Right atrium auricular region (tissue), 2 donors: ENCODE measurements around the gene PPP6R1. TPM values are rescaled to one million over a fixed set of nuclear protein-coding genes. Genes with fewer than 3 reads are reported as not detected.

Source experiments
- DNase-seq: peaks from one replicate; pipeline ENCODE4 v3.0.0-alpha.2; 2019; ENCODE audit warnings: low spot score
- H3K27ac ChIP-seq, 2 donors: fragments of 200-600 bp; sonication (generic); 1 replicate in 1 of 2; 2 replicates in 1 of 2; pipeline ENCODE4 v1.5.1; 2016 to 2019
- H3K27me3 ChIP-seq, 2 donors: fragments of 200-600 bp; sonication (generic); one replicate each; pipeline versions ENCODE4 v1.5.1 to v1.6.0; 2017 to 2019
- H3K36me3 ChIP-seq: fragments of 200-600 bp; sonication (generic); one replicate; pipeline ENCODE4 v1.5.1; 2016
- H3K4me1 ChIP-seq, 2 donors: fragments of 200-600 bp; sonication (generic); one replicate each; pipeline versions ENCODE4 v1.5.1 to v1.6.0; 2017 to 2019
- H3K4me3 ChIP-seq, 2 donors: fragments of 200-600 bp; sonication (generic); 1 replicate in 1 of 2; 2 replicates in 1 of 2; pipeline ENCODE4 v1.5.1; 2017 to 2019; ENCODE audit warnings: mild to moderate bottlenecking in 1 of 2, moderate library complexity in 1 of 2
- H3K9me3 ChIP-seq, 2 donors: fragments of 200-600 bp; sonication (generic); one replicate each; pipeline ENCODE4 v1.5.1; 2019
- total RNA-seq, 2 donors: library from RNA; depleted of rRNA; stranded (reverse); fragments of >200 nt; gene quantifications; one replicate each; pipeline ENCODE4 v1.1.0, GENCODE V29; 2016
- TF ChIP-seq, protein P1 (sequence below), 2 donors: fragments of 200-600 bp; sonication (generic); IDR thresholded peaks; one replicate each; pipeline ENCODE4 v1.5.1; 2019; ENCODE audit warnings: antibody characterized with exemption in 2 of 2

The PPP6R1 gene
- total RNA-seq, 2 donors from 2014 or later: 28.7 to 35.5 TPM

DNA sequence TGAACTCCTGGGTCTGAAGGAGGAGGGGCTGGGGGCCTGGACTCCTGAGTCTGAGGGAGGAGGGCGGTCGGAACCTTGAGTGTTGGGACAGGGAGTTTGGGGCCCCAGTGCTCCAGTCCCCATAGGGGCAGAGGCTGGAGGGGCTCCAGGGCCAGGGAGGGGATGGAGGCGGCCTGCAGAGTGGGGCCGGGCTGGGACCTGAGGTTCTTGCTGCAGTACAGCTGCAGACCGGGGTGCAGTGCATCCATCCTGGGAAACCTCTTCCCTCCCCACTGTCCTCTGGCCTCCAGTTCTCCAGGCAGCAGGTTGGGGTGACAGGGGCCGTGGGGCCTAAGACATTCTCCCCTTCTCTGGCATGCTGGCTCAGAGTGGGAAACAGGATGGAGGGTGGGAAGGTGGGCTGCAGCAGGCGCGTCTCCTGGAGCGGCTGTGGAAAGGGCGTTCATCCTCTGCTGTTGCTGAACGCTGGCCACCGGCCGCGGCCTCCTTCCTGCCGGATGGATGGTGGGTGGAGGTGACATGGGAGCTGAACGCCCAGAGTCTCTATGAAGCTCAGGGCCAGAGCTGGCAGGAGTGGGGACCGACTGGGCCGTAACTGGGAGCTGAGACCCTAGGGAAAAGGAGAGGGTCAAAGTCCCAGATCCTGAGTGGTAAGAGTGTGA lies 26.5 kb upstream of the PPP6R1 start:
- Histone ChIP-seq H3K27ac (peak overlapping the region; percentile 1 to 80), H3K4me3 (peak overlapping the region in 1 of 2 donors; percentile 15), H3K9me3 (no peaks in the 10 kb centered on the region), H3K27me3 (no peaks in the 10 kb centered on the region), H3K4me1 (peaks cover 0 to 30% of the 10 kb centered on the region in 2 donors), H3K36me3 (no peaks in the 10 kb centered on the region)
- no peak for DNase-seq
- TF ChIP-seq, protein P1, sequence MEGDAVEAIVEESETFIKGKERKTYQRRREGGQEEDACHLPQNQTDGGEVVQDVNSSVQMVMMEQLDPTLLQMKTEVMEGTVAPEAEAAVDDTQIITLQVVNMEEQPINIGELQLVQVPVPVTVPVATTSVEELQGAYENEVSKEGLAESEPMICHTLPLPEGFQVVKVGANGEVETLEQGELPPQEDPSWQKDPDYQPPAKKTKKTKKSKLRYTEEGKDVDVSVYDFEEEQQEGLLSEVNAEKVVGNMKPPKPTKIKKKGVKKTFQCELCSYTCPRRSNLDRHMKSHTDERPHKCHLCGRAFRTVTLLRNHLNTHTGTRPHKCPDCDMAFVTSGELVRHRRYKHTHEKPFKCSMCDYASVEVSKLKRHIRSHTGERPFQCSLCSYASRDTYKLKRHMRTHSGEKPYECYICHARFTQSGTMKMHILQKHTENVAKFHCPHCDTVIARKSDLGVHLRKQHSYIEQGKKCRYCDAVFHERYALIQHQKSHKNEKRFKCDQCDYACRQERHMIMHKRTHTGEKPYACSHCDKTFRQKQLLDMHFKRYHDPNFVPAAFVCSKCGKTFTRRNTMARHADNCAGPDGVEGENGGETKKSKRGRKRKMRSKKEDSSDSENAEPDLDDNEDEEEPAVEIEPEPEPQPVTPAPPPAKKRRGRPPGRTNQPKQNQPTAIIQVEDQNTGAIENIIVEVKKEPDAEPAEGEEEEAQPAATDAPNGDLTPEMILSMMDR (IDR thresholded peaks at IDR 0.05): no peak

DNA sequence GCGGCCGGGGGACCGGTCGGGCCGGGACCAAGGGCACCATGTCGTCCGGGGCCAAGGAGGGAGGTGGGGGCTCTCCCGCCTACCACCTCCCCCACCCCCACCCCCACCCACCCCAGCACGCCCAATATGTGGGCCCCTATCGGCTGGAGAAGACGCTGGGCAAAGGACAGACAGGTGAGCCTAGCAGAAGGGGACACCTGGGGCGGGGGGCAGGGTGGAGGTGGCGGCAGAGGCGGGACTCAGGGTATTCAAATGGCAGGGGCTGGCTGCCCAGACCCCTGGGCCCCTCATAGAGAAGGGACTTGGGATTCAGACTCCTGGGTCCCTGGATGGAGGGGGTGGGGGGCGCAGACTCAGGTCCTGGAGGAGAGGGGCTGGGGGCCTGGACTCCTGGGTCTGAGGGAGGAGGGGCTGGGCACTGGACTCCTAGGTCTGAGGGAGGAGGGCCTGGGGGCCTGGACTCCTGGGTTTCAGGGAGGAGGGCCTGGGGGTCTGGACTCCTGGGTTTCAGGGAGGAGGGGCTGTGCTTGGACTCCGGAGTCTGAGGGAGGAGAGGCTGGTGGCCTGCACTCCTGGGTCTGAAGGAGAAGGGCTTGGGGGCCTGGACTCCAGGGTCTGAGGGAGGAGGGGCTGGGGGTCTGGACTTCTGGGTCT lies 25.7 kb upstream of the PPP6R1 start:
- Histone ChIP-seq H3K4me3 (peak overlapping the region; percentile 62 to 77), H3K36me3 (no peaks in the 10 kb centered on the region), H3K9me3 (no peaks in the 10 kb centered on the region), H3K27me3 (no peaks in the 10 kb centered on the region), H3K4me1 (peaks cover 0 to 33% of the 10 kb centered on the region in 2 donors), H3K27ac (peak overlapping the region; percentile 80 to 88)
- TF ChIP-seq, protein P1 (IDR thresholded peaks at IDR 0.05): no peak
- no peak for DNase-seq

DNA sequence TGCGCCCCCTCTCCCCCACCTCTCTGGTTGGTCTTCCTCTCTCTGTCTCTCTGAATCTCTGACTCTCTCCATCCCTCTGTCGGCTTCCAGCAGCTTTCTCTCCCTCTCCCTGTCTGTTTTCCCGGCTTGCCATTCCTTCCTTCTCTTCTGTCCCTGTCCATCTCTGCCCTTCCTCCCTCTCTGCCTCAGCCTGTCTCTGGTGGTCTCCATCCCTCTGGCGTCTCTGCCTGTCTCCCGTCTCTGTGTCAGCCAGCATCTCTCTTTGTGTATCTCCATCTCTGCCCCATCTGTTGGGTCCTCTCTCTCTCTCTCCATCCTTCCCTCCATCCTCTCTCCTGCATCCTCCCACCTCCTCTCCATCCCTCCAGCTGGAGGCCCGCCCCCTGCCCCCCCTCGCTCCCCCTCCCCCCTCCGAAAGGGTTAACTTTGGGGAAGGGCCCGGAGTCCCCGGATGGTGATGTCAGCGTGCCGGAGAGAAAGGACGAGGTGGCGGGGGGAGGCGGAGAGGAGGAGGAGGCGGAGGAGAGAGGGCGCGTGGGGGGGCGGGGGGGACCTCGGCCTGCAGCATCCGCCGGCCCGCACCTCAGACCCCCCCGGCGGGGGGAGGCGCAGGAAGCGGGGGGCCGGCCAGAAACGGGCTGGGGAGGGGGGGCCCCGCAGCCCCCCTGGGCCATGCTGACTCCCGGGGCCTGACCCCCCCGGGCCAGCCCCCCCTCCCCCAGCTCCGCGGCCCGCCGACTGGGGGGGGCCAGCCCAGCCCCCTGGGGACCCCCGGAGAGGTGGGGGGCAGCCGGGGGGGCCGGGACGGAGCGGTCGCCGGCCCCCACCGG lies 24.9 kb upstream of the PPP6R1 start, which contains the start of gene BRSK1:
Gene BRSK1, plus strand, starts transcription at position 450 of the 830 bp plus-strand sequence. CDS start 446 bp downstream, outside the sequence.
- Histone ChIP-seq H3K4me3 (peak within 1 kb of the TSS; percentile 62 to 77), H3K4me1 (peaks cover 0 to 39% of the 10 kb centered on the region in 2 donors), H3K9me3 (no peaks in the 10 kb centered on the region), H3K27ac (peak within 1 kb of the TSS; percentile 80 to 88), H3K27me3 (no peaks in the 10 kb centered on the region), H3K36me3 (no peaks in the 10 kb centered on the region)
- TF ChIP-seq, protein P1 (IDR thresholded peaks at IDR 0.05): no peak
- no peak for DNase-seq

DNA sequence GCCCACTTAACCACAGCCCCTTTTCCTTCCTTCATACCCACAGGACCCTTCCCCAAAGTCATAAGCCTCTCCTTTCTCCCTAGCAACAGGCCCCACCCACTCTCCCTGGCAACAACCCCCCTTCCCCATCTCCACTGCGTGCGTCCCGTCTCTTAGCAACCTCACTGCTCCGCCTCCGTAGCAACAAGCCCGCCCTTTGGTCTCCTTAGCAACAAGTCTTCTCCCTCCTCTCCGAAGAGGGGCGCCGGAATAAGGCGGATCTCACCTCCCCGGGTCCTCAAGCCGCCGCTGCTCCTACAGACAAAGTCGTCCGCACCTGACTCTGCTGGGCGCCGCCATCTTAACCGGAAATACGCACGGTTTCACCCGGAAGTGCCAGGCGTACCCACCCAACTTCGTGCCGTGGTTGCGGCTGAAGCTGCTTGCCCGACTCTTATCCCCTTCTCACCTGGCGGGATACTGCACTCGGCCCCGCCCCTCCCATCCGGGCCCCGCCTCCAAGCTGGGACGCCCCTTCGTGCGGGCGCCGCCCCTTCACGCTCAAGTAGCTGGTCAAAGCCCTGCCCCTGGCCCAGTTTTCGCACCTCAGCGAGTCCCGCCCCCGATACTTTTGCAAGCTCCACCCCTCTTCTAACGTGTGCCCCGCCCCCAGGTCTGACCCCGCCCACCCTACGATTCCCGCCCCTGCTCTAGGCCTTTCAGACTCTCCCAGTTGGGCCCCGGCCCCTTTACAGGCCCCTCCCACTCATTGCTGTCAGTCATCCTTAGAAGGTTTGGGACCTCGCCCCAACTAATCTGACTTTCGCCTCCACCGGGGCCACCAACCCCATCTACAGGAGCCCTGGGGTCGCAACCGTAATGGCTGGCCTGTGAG lies 21.2 kb upstream of the PPP6R1 start, which contains the start of gene HSPBP1:
Gene HSPBP1, minus strand, starts transcription at position 341 of the 874 bp plus-strand sequence. CDS start 502 bp downstream, outside the sequence.
- peak; percentile 94 for DNase-seq
- Histone ChIP-seq H3K27ac (peak within 1 kb of the TSS; percentile 83 to 84), H3K4me1 (peaks cover 0 to 33% of the 10 kb centered on the region in 2 donors), H3K9me3 (no peaks in the 10 kb centered on the region), H3K36me3 (peaks cover 11% of the 10 kb centered on the region), H3K4me3 (peak within 1 kb of the TSS; percentile 79 to 83), H3K27me3 (no peaks in the 10 kb centered on the region)
- TF ChIP-seq, protein P1 (IDR thresholded peaks at IDR 0.05): no peak

DNA sequence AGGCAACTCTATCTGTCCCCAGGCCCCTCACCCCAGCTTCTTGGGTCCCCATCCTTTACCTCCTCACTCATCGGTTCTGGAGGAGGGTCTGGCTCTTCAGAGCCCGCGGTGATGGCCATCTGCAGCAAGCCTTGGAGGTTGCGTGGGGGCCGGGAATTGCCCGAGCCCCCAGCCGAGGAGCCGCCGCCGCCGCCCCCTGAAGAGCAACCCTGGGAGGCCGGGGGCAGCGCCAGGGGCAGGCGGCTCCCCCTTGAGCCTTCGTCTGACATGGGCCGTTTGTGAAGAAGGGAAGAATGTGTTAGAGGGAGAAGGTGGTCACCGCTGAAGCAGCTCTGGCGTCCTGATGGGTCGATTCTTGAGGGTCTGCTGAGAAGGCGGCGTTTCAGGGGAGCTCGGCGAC lies 20.5 kb upstream of the PPP6R1 start:
- DNase-seq: no peak
- peak overlapping the region; percentile 83 to 84 for H3K27ac ChIP-seq
- H3K4me1 ChIP-seq: peaks cover 0 to 26% of the 10 kb centered on the region in 2 donors
- H3K36me3 ChIP-seq: peaks cover 14% of the 10 kb centered on the region
- TF ChIP-seq, protein P1 (IDR thresholded peaks at IDR 0.05): no peak
- H3K9me3 ChIP-seq: no peaks in the 10 kb centered on the region
- H3K27me3 ChIP-seq: no peaks in the 10 kb centered on the region
- H3K4me3 ChIP-seq: peak overlapping the region; percentile 79 to 83
